GM20000 (cell line): ENCODE data around the gene PGGHG.

Source experiments
- DNase-seq: peaks from one replicate; pipeline ENCODE4 v3.0.0; 2012; ENCODE audit warnings: low spot score
- TF ChIP-seq, protein P1 (sequence below): IDR thresholded peaks from 2 replicates; pipeline ENCODE4 v1.5.1; 2012; ENCODE audit warnings: mild to moderate bottlenecking, control low read depth; ENCODE audit errors: extremely low read depth, missing control alignments

Gene PGGHG

DNA sequence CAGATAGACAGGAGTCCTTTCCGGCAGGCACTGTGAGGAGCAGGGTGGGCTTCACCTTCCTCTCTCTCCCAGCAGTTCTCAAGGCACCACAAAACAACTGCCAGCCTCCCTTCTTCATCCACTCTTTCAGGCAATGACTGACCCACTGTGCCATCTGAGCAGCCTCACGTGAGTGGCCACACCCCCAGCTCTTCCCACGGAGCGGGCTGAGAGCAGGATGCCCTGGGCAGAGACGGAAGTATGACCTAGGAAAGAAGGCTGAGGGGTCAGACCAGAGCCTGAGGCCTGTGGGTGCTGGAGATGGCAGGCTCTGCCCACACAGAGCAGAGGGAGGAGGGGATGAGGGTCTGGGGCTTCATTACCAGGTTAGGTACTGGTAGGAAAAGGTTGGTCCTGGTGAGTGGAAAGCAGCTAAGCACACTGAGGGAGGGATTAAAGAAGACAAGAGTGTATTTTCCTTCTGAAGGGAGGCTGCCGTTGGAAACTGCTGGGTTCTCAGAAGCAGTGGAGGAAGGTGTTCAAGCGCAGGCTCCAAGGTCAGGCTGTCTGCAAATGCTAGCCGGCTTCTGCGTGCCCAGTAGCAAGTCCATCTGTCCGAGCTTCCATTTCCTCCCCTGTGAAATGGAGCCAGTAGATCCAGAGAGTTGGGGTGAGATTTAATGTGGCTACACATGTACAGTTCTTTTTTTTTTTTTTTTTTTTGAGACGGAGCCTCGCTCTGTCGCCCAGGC, 6.1 kb upstream of the PGGHG start:
- TF ChIP-seq, protein P1, sequence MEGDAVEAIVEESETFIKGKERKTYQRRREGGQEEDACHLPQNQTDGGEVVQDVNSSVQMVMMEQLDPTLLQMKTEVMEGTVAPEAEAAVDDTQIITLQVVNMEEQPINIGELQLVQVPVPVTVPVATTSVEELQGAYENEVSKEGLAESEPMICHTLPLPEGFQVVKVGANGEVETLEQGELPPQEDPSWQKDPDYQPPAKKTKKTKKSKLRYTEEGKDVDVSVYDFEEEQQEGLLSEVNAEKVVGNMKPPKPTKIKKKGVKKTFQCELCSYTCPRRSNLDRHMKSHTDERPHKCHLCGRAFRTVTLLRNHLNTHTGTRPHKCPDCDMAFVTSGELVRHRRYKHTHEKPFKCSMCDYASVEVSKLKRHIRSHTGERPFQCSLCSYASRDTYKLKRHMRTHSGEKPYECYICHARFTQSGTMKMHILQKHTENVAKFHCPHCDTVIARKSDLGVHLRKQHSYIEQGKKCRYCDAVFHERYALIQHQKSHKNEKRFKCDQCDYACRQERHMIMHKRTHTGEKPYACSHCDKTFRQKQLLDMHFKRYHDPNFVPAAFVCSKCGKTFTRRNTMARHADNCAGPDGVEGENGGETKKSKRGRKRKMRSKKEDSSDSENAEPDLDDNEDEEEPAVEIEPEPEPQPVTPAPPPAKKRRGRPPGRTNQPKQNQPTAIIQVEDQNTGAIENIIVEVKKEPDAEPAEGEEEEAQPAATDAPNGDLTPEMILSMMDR = no peak
- peak; percentile 24 for DNase-seq

- peak; percentile 7 for DNase-seq
- TF ChIP-seq, protein P1 = no peak
Observed at GRCh38 chr11:283405-284104, 5.4 kb upstream of the PGGHG start.

- DNase-seq = no peak
- TF ChIP-seq, protein P1 = no peak
Observed at GRCh38 chr11:284105-285020, 4.6 kb upstream of the PGGHG start.

DNA sequence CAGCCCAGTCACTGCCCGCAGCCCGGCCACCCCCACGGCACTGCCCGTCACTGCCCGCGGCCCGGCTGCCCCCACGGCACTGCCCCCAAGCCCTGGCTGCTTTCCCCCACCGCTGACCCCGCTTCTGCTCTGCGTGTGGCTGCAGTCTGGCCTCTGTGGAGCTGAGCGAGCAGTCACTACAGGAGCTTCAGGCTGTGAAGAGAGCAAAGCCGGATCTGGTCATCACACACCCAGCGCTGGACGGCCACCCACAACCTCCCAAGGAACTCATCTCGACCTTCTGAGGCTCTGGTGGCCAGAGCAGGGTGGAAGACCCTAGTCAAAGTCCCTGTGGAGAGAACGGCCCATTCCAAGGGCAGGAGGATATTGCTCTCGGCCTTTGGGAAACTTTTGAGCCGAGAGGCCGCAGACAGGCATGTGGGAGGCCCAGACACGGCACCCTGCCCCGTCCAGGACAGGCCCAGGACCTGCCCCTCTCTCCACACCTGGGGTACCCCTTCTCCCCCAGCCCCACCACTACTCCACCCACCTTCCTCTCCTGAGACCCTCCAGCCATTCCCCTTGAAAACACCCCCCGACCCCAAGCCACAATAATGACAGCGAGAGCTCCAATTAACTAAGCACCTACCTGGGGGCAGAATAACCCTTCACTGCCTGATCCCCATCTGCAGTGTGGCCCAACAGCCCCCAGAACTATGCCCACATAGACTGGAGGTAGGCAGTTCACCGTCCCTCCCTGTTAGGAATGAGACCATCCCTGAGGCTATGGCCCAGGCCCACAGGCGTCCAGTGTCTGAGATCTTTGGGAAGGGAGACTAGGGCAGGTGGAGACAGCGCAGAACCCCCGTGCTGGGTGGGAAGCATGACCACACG, 3.7 kb upstream of the PGGHG start:
- peak; percentile 23 for DNase-seq
- TF ChIP-seq, protein P1 = no peak

- TF ChIP-seq, protein P1 = no peak
- peak; percentile 23 for DNase-seq
Observed at GRCh38 chr11:285894-286220, 3.1 kb upstream of the PGGHG start.

- peak; percentile 30 for DNase-seq
Observed at GRCh38 chr11:286977-287820, 1.7 kb upstream of the PGGHG start.
